ENCODE results near the gene GGA1. TPM values are rescaled to one million over a fixed set of nuclear protein-coding genes. Genes with fewer than 3 reads are reported as not detected.
A peak's percentile ranks its signal among the peaks of the same experiment; 100 is the strongest.

Gene GGA1
- total and polyA plus RNA-seq, 10 of the 15 experiments (the other 5 are each of a cell fraction or from before 2014, with no cell fraction given): 1.4 to 79.4 (median 44.4) TPM

GRCh38 chr22:37618072-37618656 lies 9.5 kb downstream of the GGA1 start:
- intact Hi-C loops (cut with micrococcal nuclease; ENCODE audit: unreplicated experiment) (no loop called here), in situ Hi-C loops (cut with MboI) (no loop called here)
- no peaks in the 10 kb centered on the region for H4K20me1 ChIP-seq (ENCODE audit: control insufficient read depth, insufficient read depth)
- H3K79me2 ChIP-seq (ENCODE audit: control insufficient read depth, insufficient read depth, low read length): 0 out of 2 replicates have a peak, but pooled peaks cover under 1% of the 10 kb centered on the region
- ATAC-seq: peak; percentile 60
- H3K4me2 ChIP-seq (ENCODE audit: control insufficient read depth, insufficient read depth): no peak overlapping the region
- H3K36me3 ChIP-seq (ENCODE audit: control insufficient read depth in 2 of 2, insufficient read depth in 2 of 2, low read length in 1 of 2): peaks cover 13 to 23% of the 10 kb centered on the region in 2 experiments
- ChIA-PET SMC1A (ENCODE audit: uncharacterized antibody, unreplicated experiment) (interaction anchor here (1.0 to 2.0 kb wide), 3 partner anchors 8 to 58 kb away, joined by 5 to 11 read pairs (median 6); partner anchors contain the start of genes GGA1 and LGALS1), RAD21 (ENCODE audit: unreplicated experiment) (interaction anchor here (0.5 to 1.8 kb wide), 6 partner anchors 9 to 282 kb away, joined by 3 to 10 read pairs (median 4); partner anchors contain the start of gene GGA1), POLR2A (interaction anchor here (0.6 to 1.2 kb wide), 6 partner anchors 9 to 771 kb away, joined by 3 to 12 read pairs (median 3); partner anchors contain the start of genes GGA1 and LGALS1), CTCF (interaction anchor here (0.7 to 14.9 kb wide), 8 partner anchors 9 to 245 kb away, joined by 3 to 275 read pairs (median 6); partner anchors contain the start of genes GGA1, LGALS1, NOL12 and SH3BP1)
- H3K9me3 ChIP-seq (replicated peaks; ENCODE audit: control insufficient read depth, insufficient read depth, low read length): no peaks in the 10 kb centered on the region
- H3K4me1 ChIP-seq (ENCODE audit: control insufficient read depth, insufficient read depth, low read length): peaks cover 6% of the 10 kb centered on the region
- TSS peak; percentile 64 for BruUV-seq (replicated peaks)
- no peaks in the 10 kb centered on the region for H3K27me3 ChIP-seq (replicated peaks in 1 of 2; ENCODE audit: control insufficient read depth in 2 of 2, insufficient read depth in 2 of 2, low read length in 1 of 2)
- no peak overlapping the region for H3K9ac ChIP-seq (ENCODE audit: control insufficient read depth, insufficient read depth, low read length)
- no peak for FAIRE-seq
- no peak overlapping the region for H3K4me3 ChIP-seq
- 36% methylated on average over 14 of the region's 14 CpGs for WGBS (ENCODE audit: insufficient coverage, insufficient replicate concordance, low lambda C conversion rate, missing lambda C conversion rate)
- DNase-seq (ENCODE audit: low read depth, low spot score): no peak
- no peak overlapping the region for H2AFZ ChIP-seq (ENCODE audit: control insufficient read depth, low read depth, low read length)
- H3K27ac ChIP-seq (ENCODE audit: control insufficient read depth, insufficient read depth): no peak overlapping the region; the same call in 1 of the 2 replicates
- TF ChIP-seq TCF3 (IDR thresholded peaks at IDR 0.05; ENCODE audit: borderline replicate concordance, insufficient read depth, low read depth, low read length) (peak; percentile 78; the same call in 1 of the 2 replicates), BHLHE40 (IDR thresholded peaks at IDR 0.05; ENCODE audit: borderline replicate concordance in 1 of 2, low read depth in 2 of 2, low read length in 1 of 2) (peak in 1 of 2 experiments; percentile 12; a peak in 1 of 4 replicates), SMAD5 (IDR thresholded peaks at IDR 0.05; ENCODE audit: low read depth) (no peak), CBX5 (IDR thresholded peaks at IDR 0.05; ENCODE audit: low read depth) (no peak), BACH1 (IDR thresholded peaks at IDR 0.05; ENCODE audit: borderline replicate concordance) (no peak), SPI1 (IDR thresholded peaks at IDR 0.05; ENCODE audit: borderline replicate concordance, insufficient read depth, low read depth, low read length) (peak; percentile 42; the same call in 1 of the 2 replicates), BCL11A (IDR thresholded peaks at IDR 0.05; ENCODE audit: low read depth, low read length) (no peak), ZBTB40 (IDR thresholded peaks at IDR 0.05; ENCODE audit: borderline replicate concordance) (no peak), CHD4 (IDR thresholded peaks at IDR 0.05) (no peak), NRF1 (conservative IDR thresholded peaks at IDR 0.05; ENCODE audit: low read depth, low read length) (no peak), ELK1 (IDR thresholded peaks at IDR 0.05; ENCODE audit: low read depth, low read length) (no peak), EED (IDR thresholded peaks at IDR 0.05; ENCODE audit: low read depth) (no peak), ZZZ3 (IDR thresholded peaks at IDR 0.05; ENCODE audit: control insufficient read depth, insufficient read length, low read depth) (no peak), ZBTB4 (CRISPR knock-in tag; IDR thresholded peaks at IDR 0.05) (no peak), SMC3 (IDR thresholded peaks at IDR 0.05; ENCODE audit: borderline replicate concordance, low read length) (no peak)

Measured in GM12878 (cell line).